ENCODE results near the gene MAP2K5.
A peak's percentile ranks its signal among the peaks of the same experiment; 100 is the strongest.

Gene MAP2K5

DNA sequence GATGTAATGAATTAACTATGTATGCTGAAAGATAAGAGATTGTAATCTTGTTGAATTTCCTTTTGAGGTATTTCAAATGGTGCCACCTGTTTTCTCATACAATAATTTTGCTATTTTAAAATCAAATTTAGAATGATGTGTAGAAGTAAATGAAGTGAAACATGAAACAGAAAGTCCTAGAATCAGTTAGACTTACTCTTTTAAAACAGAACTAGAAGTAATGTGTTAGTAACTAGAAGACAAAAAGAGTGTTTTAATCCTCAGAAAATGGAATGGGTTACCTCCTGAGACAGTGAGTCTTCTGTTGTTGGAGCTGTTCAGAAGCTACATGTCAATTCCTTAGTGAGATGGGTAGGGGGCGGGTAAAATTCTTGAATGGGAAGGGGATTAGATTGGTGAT, 8.1 kb upstream of the MAP2K5 start:
- TF ChIP-seq, protein P1, sequence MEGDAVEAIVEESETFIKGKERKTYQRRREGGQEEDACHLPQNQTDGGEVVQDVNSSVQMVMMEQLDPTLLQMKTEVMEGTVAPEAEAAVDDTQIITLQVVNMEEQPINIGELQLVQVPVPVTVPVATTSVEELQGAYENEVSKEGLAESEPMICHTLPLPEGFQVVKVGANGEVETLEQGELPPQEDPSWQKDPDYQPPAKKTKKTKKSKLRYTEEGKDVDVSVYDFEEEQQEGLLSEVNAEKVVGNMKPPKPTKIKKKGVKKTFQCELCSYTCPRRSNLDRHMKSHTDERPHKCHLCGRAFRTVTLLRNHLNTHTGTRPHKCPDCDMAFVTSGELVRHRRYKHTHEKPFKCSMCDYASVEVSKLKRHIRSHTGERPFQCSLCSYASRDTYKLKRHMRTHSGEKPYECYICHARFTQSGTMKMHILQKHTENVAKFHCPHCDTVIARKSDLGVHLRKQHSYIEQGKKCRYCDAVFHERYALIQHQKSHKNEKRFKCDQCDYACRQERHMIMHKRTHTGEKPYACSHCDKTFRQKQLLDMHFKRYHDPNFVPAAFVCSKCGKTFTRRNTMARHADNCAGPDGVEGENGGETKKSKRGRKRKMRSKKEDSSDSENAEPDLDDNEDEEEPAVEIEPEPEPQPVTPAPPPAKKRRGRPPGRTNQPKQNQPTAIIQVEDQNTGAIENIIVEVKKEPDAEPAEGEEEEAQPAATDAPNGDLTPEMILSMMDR (IDR thresholded peaks at IDR 0.05; ENCODE audit: low read depth, low read length), result no peak
- DNase-seq (ENCODE audit: low read depth in 2 of 2), result no peak
- no peak overlapping the region for H3K4me3 ChIP-seq (replicated peaks in 1 of 2; ENCODE audit: low read depth in 2 of 2, low read length in 2 of 2)

DNA sequence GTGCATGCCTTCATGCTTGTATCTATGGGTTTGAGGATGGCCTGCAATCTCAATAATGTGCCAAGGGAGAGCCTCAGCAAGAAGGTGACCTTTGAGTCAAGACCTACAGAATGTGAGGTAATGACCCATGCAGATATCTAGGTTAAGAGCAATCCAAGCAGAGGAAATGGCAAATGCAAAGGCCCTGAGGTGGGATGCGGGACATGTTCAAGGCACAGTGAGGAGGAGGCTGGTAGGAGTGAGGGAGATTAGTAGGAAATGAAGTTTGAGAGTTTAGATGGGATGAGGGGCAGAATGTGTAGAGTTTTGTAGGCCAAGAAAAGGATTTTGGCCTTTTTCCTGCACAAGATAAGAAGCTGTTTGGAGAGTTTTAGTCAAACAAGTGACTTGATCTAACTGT, 4.7 kb upstream of the MAP2K5 start:
- TF ChIP-seq, protein P1 (IDR thresholded peaks at IDR 0.05; ENCODE audit: low read depth, low read length), result no peak
- DNase-seq (ENCODE audit: low read depth in 2 of 2), result no peak

DNA sequence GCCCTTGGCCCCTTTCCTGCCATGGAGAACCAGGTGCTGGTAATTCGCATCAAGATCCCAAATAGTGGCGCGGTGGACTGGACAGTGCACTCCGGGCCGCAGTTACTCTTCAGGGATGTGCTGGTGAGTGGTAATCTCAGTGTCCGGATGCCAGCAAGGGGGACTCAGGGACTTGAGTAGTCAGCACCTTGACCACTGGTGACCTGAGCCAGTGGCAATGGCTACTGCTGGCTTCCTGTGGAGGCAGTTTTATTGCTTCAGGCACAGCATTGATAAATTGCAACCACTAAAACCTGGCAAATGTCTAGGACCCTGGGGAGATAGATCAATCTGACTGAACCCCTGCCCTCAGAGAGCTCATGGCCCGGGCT, 830 bp downstream of the MAP2K5 start:
- peak; percentile 9 for DNase-seq (ENCODE audit: low read depth in 2 of 2)
- peak overlapping the region; percentile 86 to 89 for H3K4me3 ChIP-seq (replicated peaks in 1 of 2; ENCODE audit: low read depth in 2 of 2, low read length in 2 of 2)
- TF ChIP-seq, protein P1 (IDR thresholded peaks at IDR 0.05; ENCODE audit: low read depth, low read length), result no peak

More for the DNA sequence above, 4.7 kb upstream of the MAP2K5 start:
- H3K4me3 ChIP-seq (replicated peaks in 1 of 2; ENCODE audit: low read depth in 2 of 2, low read length in 2 of 2), result no peak overlapping the region

DNA sequence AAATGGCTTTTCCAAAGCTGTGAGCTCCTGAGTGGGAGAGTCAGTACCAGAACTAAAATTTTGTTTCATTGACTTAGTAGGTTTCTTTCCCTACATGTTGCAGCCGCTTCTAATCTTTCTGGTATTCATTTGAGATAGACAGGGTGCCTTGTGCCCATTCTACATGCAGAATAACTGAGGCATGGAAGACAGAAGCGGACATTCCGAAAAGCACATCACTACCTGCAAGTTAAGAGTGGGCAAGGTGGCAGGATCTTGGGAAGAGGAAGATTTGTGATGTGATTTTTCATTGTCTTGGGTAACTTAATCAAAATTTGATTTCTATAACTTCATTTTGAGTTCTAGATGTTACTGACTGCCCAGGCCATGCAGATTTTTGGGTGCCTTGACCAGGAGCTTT, 2.0 kb downstream of the MAP2K5 start:
- TF ChIP-seq, protein P1 (IDR thresholded peaks at IDR 0.05; ENCODE audit: low read depth, low read length), result no peak
- H3K4me3 ChIP-seq (replicated peaks in 1 of 2; ENCODE audit: low read depth in 2 of 2, low read length in 2 of 2), result no peak overlapping the region

DNA sequence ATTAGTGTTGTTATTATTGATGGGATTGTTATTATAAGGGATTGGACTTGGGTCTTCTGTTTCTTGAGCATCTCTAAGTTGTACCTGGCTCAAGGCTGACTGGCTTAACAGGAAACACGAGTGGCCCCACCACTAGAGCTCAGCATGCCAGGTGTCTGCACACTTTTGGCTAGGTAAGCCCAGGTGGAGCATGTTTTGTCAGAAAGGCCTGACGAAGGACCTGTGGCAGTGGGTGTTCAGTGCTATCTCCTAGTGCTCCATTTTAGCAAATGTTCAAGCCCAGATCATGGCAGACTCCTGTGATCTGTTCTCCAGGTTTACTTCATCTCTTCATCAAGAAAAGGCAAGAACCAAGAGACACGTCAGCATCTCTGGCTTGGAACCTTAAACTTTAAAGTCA, 3.4 kb downstream of the MAP2K5 start:
- no peak overlapping the region for H3K4me3 ChIP-seq (replicated peaks in 1 of 2; ENCODE audit: low read depth in 2 of 2, low read length in 2 of 2)
- TF ChIP-seq, protein P1 (IDR thresholded peaks at IDR 0.05; ENCODE audit: low read depth, low read length), result no peak
- no peak for DNase-seq (ENCODE audit: low read depth in 2 of 2)

More for the DNA sequence above, 2.0 kb downstream of the MAP2K5 start:
- DNase-seq (ENCODE audit: low read depth in 2 of 2), result no peak

DNA sequence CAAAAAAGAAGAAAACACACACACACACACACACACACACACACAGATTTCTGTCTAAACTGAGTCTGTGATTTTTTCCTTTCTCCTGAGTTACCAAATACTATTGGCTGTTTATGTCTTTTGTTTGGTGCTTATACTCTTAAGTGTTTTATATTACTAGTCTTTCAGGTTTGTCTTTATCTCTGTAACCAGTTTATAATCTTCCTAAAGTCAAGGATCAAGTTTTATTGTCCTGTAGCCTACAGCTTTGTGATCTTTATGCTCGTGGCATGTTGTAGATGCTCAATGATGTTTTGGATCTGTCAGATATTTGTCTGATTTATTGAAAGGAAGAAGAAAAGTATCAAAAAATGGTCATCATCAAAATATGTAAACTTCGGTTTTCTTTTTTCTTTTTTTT, 4.6 kb downstream of the MAP2K5 start:
- DNase-seq (ENCODE audit: low read depth in 2 of 2), result no peak
- TF ChIP-seq, protein P1 (IDR thresholded peaks at IDR 0.05; ENCODE audit: low read depth, low read length), result no peak
- no peak overlapping the region for H3K4me3 ChIP-seq (replicated peaks in 1 of 2; ENCODE audit: low read depth in 2 of 2, low read length in 2 of 2)

DNA sequence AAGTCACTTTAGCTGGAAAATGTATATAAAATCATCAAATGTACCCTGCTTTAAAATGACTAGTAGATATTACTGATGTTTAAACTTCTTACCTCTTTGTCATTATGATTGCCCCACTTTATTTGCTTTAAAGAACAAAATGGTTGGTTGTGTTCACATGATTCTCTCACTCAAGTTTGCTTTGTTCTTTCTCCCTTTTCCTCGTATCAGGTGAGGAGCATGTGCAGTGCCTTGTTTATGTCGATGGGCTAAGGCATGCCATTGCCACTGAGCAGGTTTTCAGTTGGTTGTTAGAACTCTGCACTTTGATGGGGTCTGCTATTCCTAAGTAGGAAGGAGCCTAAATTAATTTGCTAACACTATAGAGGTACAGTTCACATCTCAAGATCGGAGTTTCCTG, 5.3 kb downstream of the MAP2K5 start:
- no peak overlapping the region for H3K4me3 ChIP-seq (replicated peaks in 1 of 2; ENCODE audit: low read depth in 2 of 2, low read length in 2 of 2)
- DNase-seq (ENCODE audit: low read depth in 2 of 2), result no peak
- TF ChIP-seq, protein P1 (IDR thresholded peaks at IDR 0.05; ENCODE audit: low read depth, low read length), result no peak

All from cardiac fibroblast (primary cell).